ENCODE data around the gene RNGTT. TPM values are rescaled to one million over a fixed set of nuclear protein-coding genes. Genes with fewer than 3 reads are reported as not detected.

The RNGTT gene
- total and polyA plus RNA-seq, 9 donors: 7.5 to 16.4 (median 10.5) TPM

GRCh38 chr6:88704980-88705379, 258.4 kb downstream of the RNGTT start:
- no peaks in the 10 kb centered on the region for H3K4me1 ChIP-seq (ENCODE audit: control insufficient read depth, insufficient read depth, low read length)
- DNase-seq: no peak
- no peaks in the 10 kb centered on the region for H3K27me3 ChIP-seq (ENCODE audit: control insufficient read depth, insufficient read depth, low read length)
- H3K4me3 ChIP-seq (ENCODE audit: low read length): no peak overlapping the region
- H3K36me3 ChIP-seq (ENCODE audit: control insufficient read depth, insufficient read depth, low read length): no peaks in the 10 kb centered on the region
- H3K9me3 ChIP-seq (replicated peaks; ENCODE audit: control insufficient read depth, low read depth, low read length): no peaks in the 10 kb centered on the region
- no CpG with 5 or more reads among the region's 1 CpG for WGBS (ENCODE audit: insufficient coverage)
- H3K27ac ChIP-seq (ENCODE audit: low read length): no peak overlapping the region

- H3K4me3 ChIP-seq (ENCODE audit: low read length): no peak overlapping the region
- no peaks in the 10 kb centered on the region for H3K36me3 ChIP-seq (ENCODE audit: control insufficient read depth, insufficient read depth, low read length)
- no CpG with 5 or more reads among the region's 4 CpGs for WGBS (ENCODE audit: insufficient coverage)
- no peak overlapping the region for H3K27ac ChIP-seq (ENCODE audit: low read length)
- no peaks in the 10 kb centered on the region for H3K4me1 ChIP-seq (ENCODE audit: control insufficient read depth, insufficient read depth, low read length)
- H3K27me3 ChIP-seq (ENCODE audit: control insufficient read depth, insufficient read depth, low read length): no peaks in the 10 kb centered on the region
- no peak for DNase-seq
- H3K9me3 ChIP-seq (replicated peaks; ENCODE audit: control insufficient read depth, low read depth, low read length): no peaks in the 10 kb centered on the region
Measured at GRCh38 chr6:88702956-88703556, 260.4 kb downstream of the RNGTT start.

GRCh38 chr6:88698661-88699060, 264.8 kb downstream of the RNGTT start:
- WGBS (ENCODE audit: insufficient coverage): no CpG with 5 or more reads among the region's 5 CpGs
- H3K36me3 ChIP-seq (ENCODE audit: control insufficient read depth, insufficient read depth, low read length): no peaks in the 10 kb centered on the region

GRCh38 chr6:88695937-88696336, 267.5 kb downstream of the RNGTT start:
- WGBS (ENCODE audit: insufficient coverage): no CpG with 5 or more reads among the region's 4 CpGs
- no peak for DNase-seq
- H3K36me3 ChIP-seq (ENCODE audit: control insufficient read depth, insufficient read depth, low read length): no peaks in the 10 kb centered on the region
- no peak overlapping the region for H3K27ac ChIP-seq (ENCODE audit: low read length)
- H3K4me3 ChIP-seq (ENCODE audit: low read length): no peak overlapping the region
- H3K4me1 ChIP-seq (ENCODE audit: control insufficient read depth, insufficient read depth, low read length): no peaks in the 10 kb centered on the region
- H3K9me3 ChIP-seq (replicated peaks; ENCODE audit: control insufficient read depth, low read depth, low read length): peaks cover 4% of the 10 kb centered on the region
- H3K27me3 ChIP-seq (ENCODE audit: control insufficient read depth, insufficient read depth, low read length): no peaks in the 10 kb centered on the region

More at GRCh38 chr6:88698661-88699060, 264.8 kb downstream of the RNGTT start:
- H3K27ac ChIP-seq (ENCODE audit: low read length): no peak overlapping the region
- DNase-seq: no peak
- H3K27me3 ChIP-seq (ENCODE audit: control insufficient read depth, insufficient read depth, low read length): no peaks in the 10 kb centered on the region
- no peaks in the 10 kb centered on the region for H3K4me1 ChIP-seq (ENCODE audit: control insufficient read depth, insufficient read depth, low read length)
- H3K9me3 ChIP-seq (replicated peaks; ENCODE audit: control insufficient read depth, low read depth, low read length): peaks cover 4% of the 10 kb centered on the region
- no peak overlapping the region for H3K4me3 ChIP-seq (ENCODE audit: low read length)

GRCh38 chr6:88683734-88684133, 279.7 kb downstream of the RNGTT start:
- no peaks in the 10 kb centered on the region for H3K27me3 ChIP-seq (ENCODE audit: control insufficient read depth, insufficient read depth, low read length)
- no peaks in the 10 kb centered on the region for H3K36me3 ChIP-seq (ENCODE audit: control insufficient read depth, insufficient read depth, low read length)
- no peak overlapping the region for H3K27ac ChIP-seq (ENCODE audit: low read length)
- DNase-seq: no peak
- WGBS (ENCODE audit: insufficient coverage): 85% methylated on average over 2 of the region's 3 CpGs
- no peak overlapping the region for H3K4me3 ChIP-seq (ENCODE audit: low read length)
- no peaks in the 10 kb centered on the region for H3K9me3 ChIP-seq (replicated peaks; ENCODE audit: control insufficient read depth, low read depth, low read length)
- H3K4me1 ChIP-seq (ENCODE audit: control insufficient read depth, insufficient read depth, low read length): no peaks in the 10 kb centered on the region

GRCh38 chr6:88680654-88681053, 282.8 kb downstream of the RNGTT start:
- Histone ChIP-seq H3K27ac (ENCODE audit: low read length) (no peak overlapping the region), H3K9me3 (replicated peaks; ENCODE audit: control insufficient read depth, low read depth, low read length) (no peaks in the 10 kb centered on the region), H3K4me1 (ENCODE audit: control insufficient read depth, insufficient read depth, low read length) (no peaks in the 10 kb centered on the region), H3K36me3 (ENCODE audit: control insufficient read depth, insufficient read depth, low read length) (no peaks in the 10 kb centered on the region), H3K4me3 (ENCODE audit: low read length) (no peak overlapping the region), H3K27me3 (ENCODE audit: control insufficient read depth, insufficient read depth, low read length) (no peaks in the 10 kb centered on the region)
- no CpG with 5 or more reads among the region's 6 CpGs for WGBS (ENCODE audit: insufficient coverage)
- peak; percentile 8 for DNase-seq

- no CpG with 5 or more reads among the region's 4 CpGs for WGBS (ENCODE audit: insufficient coverage)
Measured at GRCh38 chr6:88679841-88680240, 283.6 kb downstream of the RNGTT start.

GRCh38 chr6:88677356-88677755, 286.1 kb downstream of the RNGTT start:
- no peak for DNase-seq
- H3K36me3 ChIP-seq (ENCODE audit: control insufficient read depth, insufficient read depth, low read length): no peaks in the 10 kb centered on the region
- no peaks in the 10 kb centered on the region for H3K4me1 ChIP-seq (ENCODE audit: control insufficient read depth, insufficient read depth, low read length)
- no CpG with 5 or more reads among the region's 4 CpGs for WGBS (ENCODE audit: insufficient coverage)
- no peak overlapping the region for H3K4me3 ChIP-seq (ENCODE audit: low read length)
- H3K27ac ChIP-seq (ENCODE audit: low read length): no peak overlapping the region
- no peaks in the 10 kb centered on the region for H3K9me3 ChIP-seq (replicated peaks; ENCODE audit: control insufficient read depth, low read depth, low read length)
- H3K27me3 ChIP-seq (ENCODE audit: control insufficient read depth, insufficient read depth, low read length): no peaks in the 10 kb centered on the region

More at GRCh38 chr6:88679841-88680240, 283.6 kb downstream of the RNGTT start:
- H3K4me1 ChIP-seq (ENCODE audit: control insufficient read depth, insufficient read depth, low read length): no peaks in the 10 kb centered on the region
- H3K9me3 ChIP-seq (replicated peaks; ENCODE audit: control insufficient read depth, low read depth, low read length): no peaks in the 10 kb centered on the region
- no peak for DNase-seq
- H3K27ac ChIP-seq (ENCODE audit: low read length): no peak overlapping the region
- no peak overlapping the region for H3K4me3 ChIP-seq (ENCODE audit: low read length)
- H3K27me3 ChIP-seq (ENCODE audit: control insufficient read depth, insufficient read depth, low read length): no peaks in the 10 kb centered on the region
- no peaks in the 10 kb centered on the region for H3K36me3 ChIP-seq (ENCODE audit: control insufficient read depth, insufficient read depth, low read length)

- H3K27me3 ChIP-seq (ENCODE audit: control insufficient read depth, insufficient read depth, low read length): no peaks in the 10 kb centered on the region
Measured at GRCh38 chr6:88671624-88672023, 291.8 kb downstream of the RNGTT start.

GRCh38 chr6:88670369-88670768, 293.0 kb downstream of the RNGTT start:
- Histone ChIP-seq H3K4me1 (ENCODE audit: control insufficient read depth, insufficient read depth, low read length) (no peaks in the 10 kb centered on the region), H3K4me3 (ENCODE audit: low read length) (no peak overlapping the region), H3K27ac (ENCODE audit: low read length) (no peak overlapping the region), H3K36me3 (ENCODE audit: control insufficient read depth, insufficient read depth, low read length) (peaks cover 5% of the 10 kb centered on the region), H3K9me3 (replicated peaks; ENCODE audit: control insufficient read depth, low read depth, low read length) (peaks cover 41% of the 10 kb centered on the region), H3K27me3 (ENCODE audit: control insufficient read depth, insufficient read depth, low read length) (no peaks in the 10 kb centered on the region)
- WGBS (ENCODE audit: insufficient coverage): no CpG with 5 or more reads among the region's 3 CpGs
- no peak for DNase-seq

More at GRCh38 chr6:88671624-88672023, 291.8 kb downstream of the RNGTT start:
- Histone ChIP-seq H3K27ac (ENCODE audit: low read length) (no peak overlapping the region), H3K36me3 (ENCODE audit: control insufficient read depth, insufficient read depth, low read length) (no peaks in the 10 kb centered on the region), H3K9me3 (replicated peaks; ENCODE audit: control insufficient read depth, low read depth, low read length) (peaks cover 36% of the 10 kb centered on the region), H3K4me3 (ENCODE audit: low read length) (no peak overlapping the region), H3K4me1 (ENCODE audit: control insufficient read depth, insufficient read depth, low read length) (no peaks in the 10 kb centered on the region)
- no peak for DNase-seq
- WGBS (ENCODE audit: insufficient coverage): no CpG with 5 or more reads among the region's 2 CpGs

GRCh38 chr6:88669475-88669874, 293.9 kb downstream of the RNGTT start:
- Histone ChIP-seq H3K27ac (ENCODE audit: low read length) (no peak overlapping the region), H3K36me3 (ENCODE audit: control insufficient read depth, insufficient read depth, low read length) (peaks cover 5% of the 10 kb centered on the region), H3K4me1 (ENCODE audit: control insufficient read depth, insufficient read depth, low read length) (no peaks in the 10 kb centered on the region), H3K27me3 (ENCODE audit: control insufficient read depth, insufficient read depth, low read length) (no peaks in the 10 kb centered on the region), H3K4me3 (ENCODE audit: low read length) (no peak overlapping the region), H3K9me3 (replicated peaks; ENCODE audit: control insufficient read depth, low read depth, low read length) (peaks cover 46% of the 10 kb centered on the region)
- WGBS (ENCODE audit: insufficient coverage): 97% methylated on average over 4 of the region's 4 CpGs
- no peak for DNase-seq

Data from muscle of leg (tissue), 11 donors.